ENCODE measurements around the gene FIBCD1.

The FIBCD1 gene

DNA sequence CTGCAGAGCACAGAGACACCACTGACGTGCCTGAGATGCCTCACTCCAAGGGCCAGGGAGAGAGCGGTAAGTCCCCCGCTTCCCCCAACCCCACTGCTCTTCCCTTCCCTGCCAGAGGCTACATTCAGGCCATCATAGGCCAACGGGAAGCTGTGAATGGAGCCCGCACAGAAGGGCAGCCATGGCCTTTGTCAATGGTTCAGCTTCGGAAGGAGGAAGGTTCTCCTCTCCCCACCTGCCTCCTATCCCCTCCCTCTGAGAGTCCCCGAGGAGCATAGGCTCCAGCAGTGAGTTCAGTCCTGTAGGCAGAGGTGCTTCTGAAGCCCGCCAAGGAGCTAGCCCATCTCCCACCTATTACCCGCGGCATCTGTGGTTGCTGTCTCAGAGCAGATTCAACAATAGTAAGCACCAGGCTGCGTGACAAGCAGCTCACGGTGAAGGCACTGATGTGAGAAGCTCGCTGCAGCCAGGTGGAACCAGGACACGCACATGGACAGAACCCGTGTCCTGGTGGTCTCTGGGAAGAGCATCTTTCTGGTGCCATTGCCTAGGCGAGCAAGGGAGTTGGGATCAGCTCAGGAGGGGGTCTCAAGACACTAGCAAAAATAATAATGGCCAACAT lies 58.3 kb downstream of the FIBCD1 start:
- H3K4me2 ChIP-seq (ENCODE audit: low read length), result no peak overlapping the region
- H3K4me3 ChIP-seq (ENCODE audit: low read length), result no peak overlapping the region
- H3K4me1 ChIP-seq (ENCODE audit: control insufficient read depth, insufficient read depth, low read length), result no peaks in the 10 kb centered on the region
- no peak overlapping the region for H3K9ac ChIP-seq (ENCODE audit: low read depth, low read length)
- no peaks in the 10 kb centered on the region for H3K9me3 ChIP-seq (replicated peaks; ENCODE audit: low read length)
- no peaks in the 10 kb centered on the region for H3K27me3 ChIP-seq (ENCODE audit: control insufficient read depth, insufficient read depth, low read length)
- peaks cover 71% of the 10 kb centered on the region for H3K36me3 ChIP-seq (ENCODE audit: insufficient read depth, low read length)

DNA sequence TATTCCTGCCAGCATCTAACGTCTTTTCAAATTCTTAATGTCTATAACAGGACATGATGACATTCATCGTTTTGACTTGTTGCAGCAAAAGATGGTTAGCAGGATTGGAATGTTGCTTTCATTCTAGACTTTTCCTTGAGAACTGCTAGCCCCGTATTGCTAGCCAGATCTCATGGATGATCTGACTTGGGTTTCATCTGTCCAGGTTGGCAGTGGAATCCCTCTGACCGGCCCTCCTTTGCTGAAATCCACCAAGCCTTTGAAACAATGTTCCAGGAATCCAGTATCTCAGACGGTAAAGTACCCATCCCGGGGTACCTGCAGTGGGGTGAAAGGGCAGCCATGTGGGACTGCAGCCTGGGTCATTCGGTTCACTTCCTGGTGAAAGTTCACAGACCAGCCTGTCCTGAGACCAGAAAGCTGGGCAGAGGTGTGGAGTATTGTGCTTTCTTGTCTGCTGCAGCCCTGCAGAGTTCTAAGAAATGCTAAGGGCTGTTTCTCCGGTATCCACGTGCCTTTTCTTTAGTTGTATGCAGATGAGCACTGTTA lies 59.1 kb downstream of the FIBCD1 start:
- no peaks in the 10 kb centered on the region for H3K9me3 ChIP-seq (replicated peaks; ENCODE audit: low read length)
- no peak overlapping the region for H3K9ac ChIP-seq (ENCODE audit: low read depth, low read length)
- no peak overlapping the region for H3K4me3 ChIP-seq (ENCODE audit: low read length)
- no peaks in the 10 kb centered on the region for H3K4me1 ChIP-seq (ENCODE audit: control insufficient read depth, insufficient read depth, low read length)
- H3K4me2 ChIP-seq (ENCODE audit: low read length), result no peak overlapping the region
- peaks cover 71% of the 10 kb centered on the region for H3K36me3 ChIP-seq (ENCODE audit: insufficient read depth, low read length)
- H3K27me3 ChIP-seq (ENCODE audit: control insufficient read depth, insufficient read depth, low read length), result no peaks in the 10 kb centered on the region

DNA sequence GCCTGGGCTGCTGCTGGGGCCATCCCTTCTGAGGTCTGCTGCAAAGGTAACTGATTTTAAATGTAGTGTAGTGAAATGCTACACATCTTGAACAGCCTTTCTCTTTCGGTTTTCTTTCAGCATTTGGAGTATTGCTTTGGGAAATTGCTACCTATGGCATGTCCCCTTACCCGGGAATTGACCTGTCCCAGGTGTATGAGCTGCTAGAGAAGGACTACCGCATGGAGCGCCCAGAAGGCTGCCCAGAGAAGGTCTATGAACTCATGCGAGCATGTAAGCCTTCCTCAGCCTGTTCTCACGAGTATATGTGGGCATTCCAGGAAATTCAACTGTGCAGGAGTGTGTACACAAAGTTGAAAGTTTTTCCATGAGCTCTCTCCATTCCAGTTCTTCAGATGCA lies 60.8 kb downstream of the FIBCD1 start:
- H3K4me3 ChIP-seq (ENCODE audit: low read length), result no peak overlapping the region
- peaks cover 71% of the 10 kb centered on the region for H3K36me3 ChIP-seq (ENCODE audit: insufficient read depth, low read length)
- no peaks in the 10 kb centered on the region for H3K4me1 ChIP-seq (ENCODE audit: control insufficient read depth, insufficient read depth, low read length)
- H3K4me2 ChIP-seq (ENCODE audit: low read length), result no peak overlapping the region
- H3K27me3 ChIP-seq (ENCODE audit: control insufficient read depth, insufficient read depth, low read length), result no peaks in the 10 kb centered on the region
- no peak overlapping the region for H3K9ac ChIP-seq (ENCODE audit: low read depth, low read length)
- no peaks in the 10 kb centered on the region for H3K9me3 ChIP-seq (replicated peaks; ENCODE audit: low read length)

DNA sequence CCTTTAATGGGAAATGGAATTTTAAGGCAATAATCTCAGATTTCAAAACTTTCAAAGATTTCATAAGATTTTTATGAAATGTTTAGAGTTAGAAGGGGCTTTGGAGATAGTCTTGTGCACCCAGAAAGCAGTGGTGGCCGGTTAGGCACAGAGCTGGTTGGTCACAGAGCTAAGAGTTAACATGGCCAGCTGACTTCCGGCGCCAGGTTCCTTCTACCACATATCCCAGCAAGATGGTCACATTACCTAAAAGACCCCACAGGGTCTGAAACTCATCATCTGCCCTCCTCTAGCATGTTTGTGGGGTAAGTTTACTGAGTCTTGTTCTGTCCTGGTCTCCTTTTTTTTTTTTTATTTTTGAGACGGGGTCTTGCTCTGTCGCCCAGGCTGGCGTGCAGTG lies 61.7 kb downstream of the FIBCD1 start:
- no peaks in the 10 kb centered on the region for H3K27me3 ChIP-seq (ENCODE audit: control insufficient read depth, insufficient read depth, low read length)
- no peaks in the 10 kb centered on the region for H3K4me1 ChIP-seq (ENCODE audit: control insufficient read depth, insufficient read depth, low read length)
- no peaks in the 10 kb centered on the region for H3K9me3 ChIP-seq (replicated peaks; ENCODE audit: low read length)
- H3K4me2 ChIP-seq (ENCODE audit: low read length), result no peak overlapping the region
- no peak overlapping the region for H3K9ac ChIP-seq (ENCODE audit: low read depth, low read length)
- no peak overlapping the region for H3K4me3 ChIP-seq (ENCODE audit: low read length)
- H3K36me3 ChIP-seq (ENCODE audit: insufficient read depth, low read length), result peaks cover 76% of the 10 kb centered on the region

DNA sequence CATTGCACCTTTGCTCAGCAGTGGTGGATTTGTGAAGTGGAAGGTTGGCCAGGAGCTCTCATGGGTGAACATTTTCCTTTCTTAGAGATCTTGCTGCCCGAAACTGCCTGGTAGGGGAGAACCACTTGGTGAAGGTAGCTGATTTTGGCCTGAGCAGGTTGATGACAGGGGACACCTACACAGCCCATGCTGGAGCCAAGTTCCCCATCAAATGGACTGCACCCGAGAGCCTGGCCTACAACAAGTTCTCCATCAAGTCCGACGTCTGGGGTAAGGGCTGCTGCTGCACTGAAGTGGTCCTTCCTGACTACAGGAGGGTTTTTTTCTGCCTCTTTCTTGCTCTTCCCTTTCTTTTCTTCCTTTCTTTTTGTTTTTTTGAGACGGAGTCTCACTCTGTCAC lies 64.3 kb downstream of the FIBCD1 start:
- no peaks in the 10 kb centered on the region for H3K27me3 ChIP-seq (ENCODE audit: control insufficient read depth, insufficient read depth, low read length)

DNA sequence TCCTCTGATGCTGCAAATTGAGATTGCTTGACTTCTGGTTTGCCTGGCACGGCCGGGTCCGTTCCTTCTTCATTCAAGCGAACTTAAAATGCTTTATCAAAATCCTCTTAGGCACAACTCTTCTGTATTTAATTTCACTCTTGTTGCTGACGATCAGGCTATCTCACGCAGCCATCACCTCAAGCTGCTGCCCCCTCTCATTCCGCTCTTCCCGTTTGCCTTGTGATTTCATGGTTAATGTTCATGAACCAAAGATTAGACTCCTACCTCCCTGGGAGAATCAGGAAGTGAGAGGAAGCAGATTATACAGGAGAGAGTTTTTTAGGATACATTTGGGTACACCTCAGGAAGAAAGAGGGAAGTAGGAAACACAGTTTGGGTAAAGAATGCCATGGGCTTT lies 65.1 kb downstream of the FIBCD1 start:
- Histone ChIP-seq H3K9me3 (replicated peaks; ENCODE audit: low read length) (no peaks in the 10 kb centered on the region), H3K4me1 (ENCODE audit: control insufficient read depth, insufficient read depth, low read length) (no peaks in the 10 kb centered on the region), H3K27me3 (ENCODE audit: control insufficient read depth, insufficient read depth, low read length) (no peaks in the 10 kb centered on the region), H3K4me2 (ENCODE audit: low read length) (no peak overlapping the region), H3K36me3 (ENCODE audit: insufficient read depth, low read length) (peaks cover 67% of the 10 kb centered on the region), H3K4me3 (ENCODE audit: low read length) (no peak overlapping the region), H3K9ac (ENCODE audit: low read depth, low read length) (no peak overlapping the region)

More for the DNA sequence above, 64.3 kb downstream of the FIBCD1 start:
- Histone ChIP-seq H3K9me3 (replicated peaks; ENCODE audit: low read length) (no peaks in the 10 kb centered on the region), H3K9ac (ENCODE audit: low read depth, low read length) (no peak overlapping the region), H3K4me1 (ENCODE audit: control insufficient read depth, insufficient read depth, low read length) (no peaks in the 10 kb centered on the region), H3K4me2 (ENCODE audit: low read length) (no peak overlapping the region), H3K4me3 (ENCODE audit: low read length) (no peak overlapping the region), H3K36me3 (ENCODE audit: insufficient read depth, low read length) (peaks cover 70% of the 10 kb centered on the region)

DNA sequence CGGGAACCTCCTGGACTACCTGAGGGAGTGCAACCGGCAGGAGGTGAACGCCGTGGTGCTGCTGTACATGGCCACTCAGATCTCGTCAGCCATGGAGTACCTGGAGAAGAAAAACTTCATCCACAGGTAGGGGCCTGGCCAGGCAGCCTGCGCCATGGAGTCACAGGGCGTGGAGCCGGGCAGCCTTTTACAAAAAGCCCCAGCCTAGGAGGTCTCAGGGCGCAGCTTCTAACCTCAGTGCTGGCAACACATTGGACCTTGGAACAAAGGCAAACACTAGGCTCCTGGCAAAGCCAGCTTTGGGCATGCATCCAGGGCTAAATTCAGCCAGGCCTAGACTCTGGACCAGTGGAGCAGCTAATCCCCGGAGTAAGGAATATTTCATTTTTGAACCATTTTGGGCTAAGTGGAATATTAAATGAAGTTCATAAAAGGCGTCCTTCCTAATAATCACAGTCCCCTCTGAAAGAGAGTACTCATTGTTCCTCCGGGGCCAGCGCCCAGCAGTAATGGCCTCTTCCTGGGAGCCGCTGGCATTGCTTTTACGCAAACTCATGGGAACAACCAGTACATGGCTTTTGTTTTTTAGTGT lies 66.0 kb downstream of the FIBCD1 start:
- no peaks in the 10 kb centered on the region for H3K4me1 ChIP-seq (ENCODE audit: control insufficient read depth, insufficient read depth, low read length)
- no peak overlapping the region for H3K4me2 ChIP-seq (ENCODE audit: low read length)
- H3K9me3 ChIP-seq (replicated peaks; ENCODE audit: low read length), result no peaks in the 10 kb centered on the region
- no peak overlapping the region for H3K9ac ChIP-seq (ENCODE audit: low read depth, low read length)
- no peaks in the 10 kb centered on the region for H3K27me3 ChIP-seq (ENCODE audit: control insufficient read depth, insufficient read depth, low read length)
- no peak overlapping the region for H3K4me3 ChIP-seq (ENCODE audit: low read length)
- H3K36me3 ChIP-seq (ENCODE audit: insufficient read depth, low read length), result peaks cover 60% of the 10 kb centered on the region

DNA sequence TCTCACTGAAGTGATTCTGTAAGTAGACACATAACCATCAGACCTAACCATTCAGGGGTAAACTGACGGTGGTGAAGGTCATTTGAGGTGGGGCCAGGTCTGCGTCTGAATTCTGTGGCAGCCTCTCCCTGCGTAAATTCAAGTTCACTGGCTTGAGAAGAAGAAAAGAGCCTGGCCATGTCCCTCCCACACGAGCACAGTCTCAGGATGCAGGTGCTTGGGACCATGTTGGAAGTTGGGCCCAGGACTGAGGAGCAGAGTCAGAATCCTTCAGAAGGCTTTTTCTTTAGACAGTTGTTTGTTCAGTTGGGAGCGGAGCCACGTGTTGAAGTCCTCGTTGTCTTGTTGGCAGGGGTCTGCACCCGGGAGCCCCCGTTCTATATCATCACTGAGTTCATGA lies 66.5 kb downstream of the FIBCD1 start:
- Histone ChIP-seq H3K4me1 (ENCODE audit: control insufficient read depth, insufficient read depth, low read length) (no peaks in the 10 kb centered on the region), H3K4me2 (ENCODE audit: low read length) (no peak overlapping the region), H3K4me3 (ENCODE audit: low read length) (no peak overlapping the region), H3K36me3 (ENCODE audit: insufficient read depth, low read length) (peaks cover 60% of the 10 kb centered on the region), H3K9me3 (replicated peaks; ENCODE audit: low read length) (no peaks in the 10 kb centered on the region), H3K9ac (ENCODE audit: low read depth, low read length) (no peak overlapping the region), H3K27me3 (ENCODE audit: control insufficient read depth, insufficient read depth, low read length) (no peaks in the 10 kb centered on the region)

DNA sequence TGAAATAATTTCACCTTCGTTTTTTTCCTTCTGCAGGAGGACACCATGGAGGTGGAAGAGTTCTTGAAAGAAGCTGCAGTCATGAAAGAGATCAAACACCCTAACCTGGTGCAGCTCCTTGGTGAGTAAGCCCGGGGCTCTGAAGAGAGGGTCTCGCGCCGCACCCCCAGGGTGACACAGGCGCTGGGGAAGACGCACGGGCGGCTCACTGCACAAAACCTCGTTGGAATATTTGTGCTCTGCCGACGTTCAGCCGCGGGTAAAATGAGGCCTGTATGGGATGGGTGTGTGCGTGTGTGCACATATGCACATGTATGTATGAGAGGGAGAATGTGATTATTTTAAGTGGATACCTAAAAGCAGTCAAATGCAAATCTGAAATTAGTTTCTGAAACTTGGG lies 67.0 kb downstream of the FIBCD1 start:
- peaks cover 64% of the 10 kb centered on the region for H3K36me3 ChIP-seq (ENCODE audit: insufficient read depth, low read length)

DNA sequence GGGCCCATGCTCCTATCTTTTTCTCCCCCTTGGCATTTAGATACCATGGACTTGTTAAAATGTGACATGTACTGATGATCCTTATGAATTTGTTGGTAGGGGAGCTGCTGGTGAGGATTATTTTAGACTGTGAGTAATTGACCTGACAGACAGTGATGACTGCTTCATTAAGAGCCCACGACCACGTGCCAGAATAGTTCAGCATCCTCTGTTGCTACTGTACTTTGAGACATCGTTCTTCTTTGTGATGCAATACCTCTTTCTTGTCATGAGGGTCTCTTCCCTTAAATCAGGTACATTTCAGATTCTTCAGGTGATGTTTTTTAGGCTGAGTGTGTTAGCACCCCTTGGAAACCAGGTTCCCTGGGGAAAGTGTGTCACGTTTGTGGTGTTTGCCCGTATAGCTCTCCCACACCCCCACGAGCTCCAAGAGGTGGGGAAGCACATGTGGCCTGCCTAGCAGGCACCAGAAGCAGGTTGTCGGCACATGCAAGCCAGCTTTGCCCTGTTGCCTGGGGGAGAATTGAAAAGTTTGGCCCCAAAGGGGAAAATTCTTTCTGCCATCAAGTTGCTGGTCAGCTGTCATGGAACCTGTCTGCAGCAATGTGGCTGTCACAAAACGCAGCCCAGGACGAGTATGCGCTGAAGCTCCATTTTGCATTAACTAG lies 67.5 kb downstream of the FIBCD1 start:
- Histone ChIP-seq H3K4me3 (ENCODE audit: low read length) (no peak overlapping the region), H3K27me3 (ENCODE audit: control insufficient read depth, insufficient read depth, low read length) (no peaks in the 10 kb centered on the region), H3K4me2 (ENCODE audit: low read length) (no peak overlapping the region), H3K4me1 (ENCODE audit: control insufficient read depth, insufficient read depth, low read length) (no peaks in the 10 kb centered on the region), H3K9ac (ENCODE audit: low read depth, low read length) (no peak overlapping the region), H3K36me3 (ENCODE audit: insufficient read depth, low read length) (peaks cover 66% of the 10 kb centered on the region), H3K9me3 (replicated peaks; ENCODE audit: low read length) (no peaks in the 10 kb centered on the region)

More for the DNA sequence above, 67.0 kb downstream of the FIBCD1 start:
- no peak overlapping the region for H3K4me3 ChIP-seq (ENCODE audit: low read length)
- no peaks in the 10 kb centered on the region for H3K27me3 ChIP-seq (ENCODE audit: control insufficient read depth, insufficient read depth, low read length)
- H3K9me3 ChIP-seq (replicated peaks; ENCODE audit: low read length), result no peaks in the 10 kb centered on the region
- no peak overlapping the region for H3K4me2 ChIP-seq (ENCODE audit: low read length)
- no peak overlapping the region for H3K9ac ChIP-seq (ENCODE audit: low read depth, low read length)
- no peaks in the 10 kb centered on the region for H3K4me1 ChIP-seq (ENCODE audit: control insufficient read depth, insufficient read depth, low read length)

DNA sequence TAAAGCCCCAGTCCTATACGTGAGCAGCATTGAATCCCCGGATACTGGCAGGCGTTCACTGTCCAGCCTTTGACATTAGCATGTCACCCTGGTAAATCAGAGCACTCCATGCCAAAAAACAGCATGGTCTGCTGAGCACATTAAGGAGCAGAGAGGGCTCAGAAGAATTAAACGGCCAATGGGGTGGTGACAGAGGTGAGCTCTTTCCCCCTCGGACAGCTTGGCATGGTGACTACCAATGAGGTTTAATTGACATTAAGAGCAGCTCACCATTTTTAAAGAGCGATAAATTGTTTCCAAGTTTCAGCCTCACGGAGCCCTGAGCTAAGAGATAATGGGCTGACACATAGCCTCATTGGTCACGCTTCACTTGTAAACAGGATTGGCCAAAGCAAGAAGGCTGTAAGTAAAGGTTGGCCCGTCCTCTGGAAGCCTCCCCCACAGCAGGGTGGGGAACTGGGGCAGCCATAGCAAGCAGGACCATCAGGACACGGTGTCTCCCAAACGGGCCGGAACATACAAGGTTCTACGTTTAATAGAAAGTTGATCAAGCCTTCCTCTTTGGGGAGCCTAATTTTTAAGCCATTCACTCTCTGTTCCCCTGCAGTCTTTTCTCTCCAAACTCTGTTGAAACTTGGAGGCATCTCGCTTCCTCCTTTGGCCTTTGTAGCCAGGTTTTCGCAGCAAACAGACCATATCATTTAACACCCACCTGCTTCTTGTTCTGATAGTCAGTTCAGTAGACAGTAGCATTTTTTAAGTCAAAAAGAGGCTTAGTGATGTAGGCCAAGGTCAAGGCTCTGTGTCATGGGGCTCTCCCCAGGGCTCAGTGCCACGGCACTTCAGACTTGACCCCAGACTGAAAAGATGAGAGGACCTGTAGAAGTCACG lies 68.3 kb downstream of the FIBCD1 start:
- Histone ChIP-seq H3K4me1 (ENCODE audit: control insufficient read depth, insufficient read depth, low read length) (no peaks in the 10 kb centered on the region), H3K4me2 (ENCODE audit: low read length) (no peak overlapping the region), H3K27me3 (ENCODE audit: control insufficient read depth, insufficient read depth, low read length) (no peaks in the 10 kb centered on the region), H3K9me3 (replicated peaks; ENCODE audit: low read length) (no peaks in the 10 kb centered on the region), H3K36me3 (ENCODE audit: insufficient read depth, low read length) (peaks cover 68% of the 10 kb centered on the region), H3K9ac (ENCODE audit: low read depth, low read length) (no peak overlapping the region), H3K4me3 (ENCODE audit: low read length) (no peak overlapping the region)
